ENCODE results near the gene ALKBH1.

GRCh38 chr14:77641534-77642341 is 66.1 kb downstream of the ALKBH1 start:
- TF ChIP-seq POLR2A (IDR thresholded peaks at IDR 0.05) (no peak), CTCF (IDR thresholded peaks at IDR 0.05) (no peak), POLR2AphosphoS5 (IDR thresholded peaks at IDR 0.05) (peak; percentile 37)

All from prostate gland (tissue), 2 donors.